IMR-90 (cell line): ENCODE measurements around the gene TM2D3.

Experiments
- BHLHE40 ChIP-seq: fragments of 150-350 bp; IDR thresholded peaks from 2 replicates; pipeline ENCODE4 v1.6.1; 2016; ENCODE audit warnings: mild to moderate bottlenecking, low read depth, low read length
- MAZ ChIP-seq: IDR thresholded peaks from 2 replicates; pipeline ENCODE4 v1.6.1; 2012; ENCODE audit warnings: low read depth, mild to moderate bottlenecking, low read length, improper control_type of control experiment, moderate library complexity, borderline replicate concordance
- POLR2A ChIP-seq: IDR thresholded peaks from 2 replicates; pipeline ENCODE4 v1.6.1; 2012; ENCODE audit warnings: mild to moderate bottlenecking, low read depth, low read length
- RAD21 ChIP-seq: IDR thresholded peaks from 2 replicates; pipeline ENCODE4 v1.6.1; 2012; ENCODE audit warnings: low read length, improper control_type of control experiment
- RFX5 ChIP-seq: IDR thresholded peaks from 2 replicates; pipeline ENCODE4 v1.8.0; 2012; ENCODE audit warnings: low read depth, mild to moderate bottlenecking, low read length, moderate library complexity
- TF ChIP-seq, protein P1 (sequence below): conservative IDR thresholded peaks from 2 replicates; pipeline ENCODE4 v1.5.1; 2012; ENCODE audit warnings: mild to moderate bottlenecking, low read depth, low read length, improper control_type of control experiment
- TF ChIP-seq, protein P2 (sequence below): fragments of 150-350 bp; IDR thresholded peaks from 2 replicates; pipeline ENCODE4 v1.6.1; 2016; ENCODE audit warnings: low read depth, mild to moderate bottlenecking, low read length, moderate library complexity, borderline replicate concordance
- TF ChIP-seq, protein P3 (sequence below): fragments of 150-350 bp; IDR thresholded peaks from 2 replicates; pipeline ENCODE4 v1.6.1; 2017; ENCODE audit warnings: mild to moderate bottlenecking, antibody characterized with exemption, low read length, low read depth

DNA sequence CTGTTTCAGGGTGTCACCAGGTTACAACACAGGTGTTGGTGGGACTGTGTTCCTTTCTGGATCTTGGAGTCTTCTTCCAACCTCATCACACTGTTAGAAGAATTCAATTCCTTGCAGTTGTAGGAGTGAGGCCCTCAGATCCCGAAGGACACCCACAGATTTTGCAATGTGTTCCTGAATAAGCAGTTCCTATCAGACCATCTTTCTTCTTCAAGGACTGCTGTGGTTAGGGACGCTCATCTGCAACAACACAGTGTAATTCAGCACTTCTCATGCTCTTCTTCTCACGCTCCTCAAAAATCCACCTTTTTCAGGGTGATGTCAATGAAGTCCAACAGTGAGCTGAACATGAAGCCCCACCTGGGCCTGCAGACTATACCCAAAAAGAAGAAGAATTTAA, 18.8 kb downstream of the TM2D3 start:
- TF ChIP-seq, protein P1, sequence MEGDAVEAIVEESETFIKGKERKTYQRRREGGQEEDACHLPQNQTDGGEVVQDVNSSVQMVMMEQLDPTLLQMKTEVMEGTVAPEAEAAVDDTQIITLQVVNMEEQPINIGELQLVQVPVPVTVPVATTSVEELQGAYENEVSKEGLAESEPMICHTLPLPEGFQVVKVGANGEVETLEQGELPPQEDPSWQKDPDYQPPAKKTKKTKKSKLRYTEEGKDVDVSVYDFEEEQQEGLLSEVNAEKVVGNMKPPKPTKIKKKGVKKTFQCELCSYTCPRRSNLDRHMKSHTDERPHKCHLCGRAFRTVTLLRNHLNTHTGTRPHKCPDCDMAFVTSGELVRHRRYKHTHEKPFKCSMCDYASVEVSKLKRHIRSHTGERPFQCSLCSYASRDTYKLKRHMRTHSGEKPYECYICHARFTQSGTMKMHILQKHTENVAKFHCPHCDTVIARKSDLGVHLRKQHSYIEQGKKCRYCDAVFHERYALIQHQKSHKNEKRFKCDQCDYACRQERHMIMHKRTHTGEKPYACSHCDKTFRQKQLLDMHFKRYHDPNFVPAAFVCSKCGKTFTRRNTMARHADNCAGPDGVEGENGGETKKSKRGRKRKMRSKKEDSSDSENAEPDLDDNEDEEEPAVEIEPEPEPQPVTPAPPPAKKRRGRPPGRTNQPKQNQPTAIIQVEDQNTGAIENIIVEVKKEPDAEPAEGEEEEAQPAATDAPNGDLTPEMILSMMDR, result no peak
- TF ChIP-seq BHLHE40, result no peak
- TF ChIP-seq RAD21, result no peak
- TF ChIP-seq POLR2A, result no peak
- TF ChIP-seq MAZ, result no peak
- TF ChIP-seq, protein P2, sequence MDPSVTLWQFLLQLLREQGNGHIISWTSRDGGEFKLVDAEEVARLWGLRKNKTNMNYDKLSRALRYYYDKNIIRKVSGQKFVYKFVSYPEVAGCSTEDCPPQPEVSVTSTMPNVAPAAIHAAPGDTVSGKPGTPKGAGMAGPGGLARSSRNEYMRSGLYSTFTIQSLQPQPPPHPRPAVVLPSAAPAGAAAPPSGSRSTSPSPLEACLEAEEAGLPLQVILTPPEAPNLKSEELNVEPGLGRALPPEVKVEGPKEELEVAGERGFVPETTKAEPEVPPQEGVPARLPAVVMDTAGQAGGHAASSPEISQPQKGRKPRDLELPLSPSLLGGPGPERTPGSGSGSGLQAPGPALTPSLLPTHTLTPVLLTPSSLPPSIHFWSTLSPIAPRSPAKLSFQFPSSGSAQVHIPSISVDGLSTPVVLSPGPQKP, result no peak
- TF ChIP-seq RFX5, result no peak
- TF ChIP-seq, protein P3, sequence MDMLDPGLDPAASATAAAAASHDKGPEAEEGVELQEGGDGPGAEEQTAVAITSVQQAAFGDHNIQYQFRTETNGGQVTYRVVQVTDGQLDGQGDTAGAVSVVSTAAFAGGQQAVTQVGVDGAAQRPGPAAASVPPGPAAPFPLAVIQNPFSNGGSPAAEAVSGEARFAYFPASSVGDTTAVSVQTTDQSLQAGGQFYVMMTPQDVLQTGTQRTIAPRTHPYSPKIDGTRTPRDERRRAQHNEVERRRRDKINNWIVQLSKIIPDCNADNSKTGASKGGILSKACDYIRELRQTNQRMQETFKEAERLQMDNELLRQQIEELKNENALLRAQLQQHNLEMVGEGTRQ, result no peak
